ENCODE measurements around the gene IL36RN. TPM values are rescaled to one million over a fixed set of nuclear protein-coding genes. Genes with fewer than 3 reads are reported as not detected.

IL36RN gene
- total RNA-seq, 2 donors from 2014 or later = not detected

- ATAC-seq (no peak), DNase-seq (no peak)
- Histone ChIP-seq H3K9me3 (no peaks in the 10 kb centered on the region), H3K27me3 (no peaks in the 10 kb centered on the region), H3K27ac (no peak overlapping the region), H3K4me1 (no peaks in the 10 kb centered on the region), H3K36me3 (replicated peaks in 1 of 2; ENCODE audit: insufficient read depth in 1 of 2, low read depth in 2 of 2) (no peaks in the 10 kb centered on the region), H3K4me3 (no peak overlapping the region)
- intact Hi-C loops (cut with DNase I) = no loop called here
- TF ChIP-seq POLR2A (IDR thresholded peaks at IDR 0.05) (no peak), CTCF (IDR thresholded peaks at IDR 0.05) (no peak)
Observed at GRCh38 chr2:113088213-113088992, 29.4 kb downstream of the IL36RN start.

DNA sequence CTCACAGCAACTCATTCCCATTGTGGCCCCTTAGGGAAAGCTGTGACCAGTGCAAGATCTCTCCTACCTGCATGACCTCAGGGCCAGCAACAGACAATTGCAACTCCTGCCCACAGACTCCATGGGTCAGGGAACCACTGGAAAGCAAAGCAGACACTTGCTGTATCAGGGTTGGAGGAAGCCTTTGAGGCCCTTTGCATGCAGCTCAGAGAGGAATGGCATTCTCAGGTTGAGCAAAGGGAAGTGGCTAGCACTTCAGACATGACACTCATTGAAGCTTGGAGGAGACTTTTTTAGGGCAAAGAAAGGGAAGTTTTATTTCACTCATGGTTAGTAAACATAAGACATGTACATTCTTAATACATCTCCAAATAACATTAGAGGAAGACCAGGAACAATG lies 30.9 kb downstream of the IL36RN start:
- DNase-seq (no peak), ATAC-seq (no peak)
- no peaks in the 10 kb centered on the region for H3K9me3 ChIP-seq
- no peaks in the 10 kb centered on the region for H3K27me3 ChIP-seq
- H3K4me1 ChIP-seq = no peaks in the 10 kb centered on the region
- no peak overlapping the region for H3K27ac ChIP-seq
- no peak overlapping the region for H3K4me3 ChIP-seq
- TF ChIP-seq POLR2A (IDR thresholded peaks at IDR 0.05) = no peak
- TF ChIP-seq CTCF (IDR thresholded peaks at IDR 0.05) = no peak
- no peaks in the 10 kb centered on the region for H3K36me3 ChIP-seq (replicated peaks in 1 of 2; ENCODE audit: insufficient read depth in 1 of 2, low read depth in 2 of 2)
- intact Hi-C loops (cut with DNase I) = no loop called here

- H3K4me3 ChIP-seq = no peak overlapping the region
Observed at GRCh38 chr2:113091231-113091896, 32.4 kb downstream of the IL36RN start.

DNA sequence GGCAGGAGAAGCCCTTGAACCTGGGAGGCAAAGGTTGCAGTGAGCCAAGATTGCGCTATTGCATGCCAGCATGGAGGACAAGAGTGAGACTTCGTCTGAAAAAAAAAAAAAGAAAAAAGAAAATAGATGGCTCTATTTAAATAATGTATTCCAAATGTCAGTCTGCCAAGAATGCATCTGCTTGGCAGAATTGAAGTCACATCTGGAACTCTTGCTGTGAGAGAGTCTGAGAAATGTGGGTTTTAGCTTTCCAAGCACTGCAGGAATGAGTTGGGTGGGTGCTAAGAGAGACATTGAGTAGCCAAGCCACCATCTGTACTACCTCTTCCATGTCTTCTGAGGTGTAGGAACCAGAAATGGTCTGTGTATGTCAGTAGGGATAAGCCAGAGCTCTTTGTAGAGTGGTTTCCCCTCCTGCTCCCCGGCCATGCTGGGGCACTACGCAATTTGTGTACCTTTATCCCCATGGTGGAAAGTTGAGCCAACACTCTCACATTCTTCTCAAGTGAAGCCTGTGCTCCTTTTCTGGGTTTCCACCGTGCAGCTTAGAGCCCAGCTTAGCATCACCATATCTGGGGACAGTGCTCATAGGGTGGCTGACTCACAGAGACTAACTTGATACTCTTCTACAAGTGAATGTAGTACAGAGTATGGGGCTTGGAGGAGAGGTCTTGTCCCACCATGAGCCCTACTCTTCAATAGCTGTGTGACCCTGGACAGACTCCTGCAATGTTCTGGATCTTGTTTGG lies 34.0 kb downstream of the IL36RN start:
- H3K27me3 ChIP-seq = no peaks in the 10 kb centered on the region
- ATAC-seq (no peak), DNase-seq (no peak)
- no peak overlapping the region for H3K27ac ChIP-seq
- H3K4me3 ChIP-seq = no peak overlapping the region
- no peaks in the 10 kb centered on the region for H3K4me1 ChIP-seq
- intact Hi-C loops (cut with DNase I) = no loop called here
- H3K9me3 ChIP-seq = no peaks in the 10 kb centered on the region
- 79 to 81% methylated on average over 4 to 5 of the region's 5 CpGs for WGBS, 2 donors
- H3K36me3 ChIP-seq (replicated peaks in 1 of 2; ENCODE audit: insufficient read depth in 1 of 2, low read depth in 2 of 2) = no peaks in the 10 kb centered on the region
- TF ChIP-seq CTCF (IDR thresholded peaks at IDR 0.05) = no peak

More at GRCh38 chr2:113091231-113091896, 32.4 kb downstream of the IL36RN start:
- TF ChIP-seq POLR2A (IDR thresholded peaks at IDR 0.05) = no peak
- TF ChIP-seq CTCF (IDR thresholded peaks at IDR 0.05) = no peak
- Histone ChIP-seq H3K36me3 (replicated peaks in 1 of 2; ENCODE audit: insufficient read depth in 1 of 2, low read depth in 2 of 2) (no peaks in the 10 kb centered on the region), H3K4me1 (no peaks in the 10 kb centered on the region), H3K9me3 (no peaks in the 10 kb centered on the region), H3K27me3 (no peaks in the 10 kb centered on the region), H3K27ac (no peak overlapping the region)
- 58 to 59% methylated on average over 4 of the region's 4 CpGs for WGBS, 2 donors
- intact Hi-C loops (cut with DNase I) = no loop called here
- ATAC-seq = no peak
- DNase-seq = no peak
